CD14-positive monocyte (primary cell): ENCODE data around the gene KIF16B. TPM values are rescaled to one million over a fixed set of nuclear protein-coding genes. Genes with fewer than 3 reads are reported as not detected.
"Not testable (repeated sequence)": the region's sequence is repeated elsewhere in the genome, so short reads cannot be mapped to it uniquely, and the experiment has no call there.

Source experiments
- DNase-seq, 3 donors: peaks; one replicate each; pipeline ENCODE4 v3.0.0-alpha.2; 2011 to 2022
- H2AFZ ChIP-seq: 2 replicates; pipeline ENCODE4 v1.6.0; 2012; ENCODE audit warnings: mild to moderate bottlenecking, low read depth, low read length, inconsistent platforms; ENCODE audit not compliant: insufficient read depth, poor library complexity, severe bottlenecking
- H3K27ac ChIP-seq, 2 donors: 1 replicate in 1 of 2; 2 replicates in 1 of 2; pipeline ENCODE4 v1.5.1; 2012 to 2013; ENCODE audit warnings: low read length in 2 of 2, control low read depth in 1 of 2, inconsistent platforms in 1 of 2, low read depth in 1 of 2, mild to moderate bottlenecking in 1 of 2
- H3K27me3 ChIP-seq, 2 donors: one replicate each; pipeline versions ENCODE4 v1.6.0 to v1.6.1; 2011 to 2013; ENCODE audit warnings: low read length in 2 of 2; ENCODE audit not compliant: control insufficient read depth in 2 of 2, insufficient read depth in 2 of 2
- H3K36me3 ChIP-seq, 2 donors: replicated peaks in 1 of 2; 1 replicate in 1 of 2; 2 replicates in 1 of 2; pipeline versions ENCODE4 v1.5.1 to v1.6.1; 2012 to 2013; ENCODE audit warnings: low read length in 2 of 2, control low read depth in 1 of 2, inconsistent platforms in 1 of 2, mild to moderate bottlenecking in 1 of 2; ENCODE audit not compliant: insufficient read depth in 2 of 2, control insufficient read depth in 1 of 2
- H3K4me1 ChIP-seq, 2 donors: 1 replicate in 1 of 2; 2 replicates in 1 of 2; pipeline versions ENCODE4 v1.5.1 to v1.6.1; 2012 to 2013; ENCODE audit warnings: low read length in 2 of 2, control low read depth in 1 of 2, inconsistent platforms in 1 of 2, mild to moderate bottlenecking in 1 of 2, moderate library complexity in 1 of 2; ENCODE audit not compliant: insufficient read depth in 2 of 2, control insufficient read depth in 1 of 2
- H3K4me2 ChIP-seq: replicated peaks from 2 replicates; pipeline ENCODE3; 2012; ENCODE audit warnings: low read length, moderate library complexity, mild to moderate bottlenecking; ENCODE audit not compliant: poor library complexity, severe bottlenecking; ENCODE audit errors: extremely low read depth
- H3K4me3 ChIP-seq, 3 experiments: fragments of 200-600 bp in 1 of 3; sonication (generic) in 1 of 3; replicated peaks in 1 of 3; 1 replicate in 2 of 3; 2 replicates in 1 of 3; pipeline ENCODE4 v1.5.1; 2011 to 2013; ENCODE audit warnings: low read length in 3 of 3, mild to moderate bottlenecking in 3 of 3, control low read depth in 2 of 3, low read depth in 2 of 3, inconsistent platforms in 1 of 3, moderate library complexity in 1 of 3
- H3K79me2 ChIP-seq: 2 replicates; pipeline ENCODE4 v1.6.0; 2012; ENCODE audit warnings: mild to moderate bottlenecking, control low read depth, inconsistent platforms, low read length, moderate library complexity; ENCODE audit not compliant: insufficient read depth
- H3K9ac ChIP-seq: 2 replicates; pipeline ENCODE4 v1.6.0; 2017; ENCODE audit warnings: low read length, mild to moderate bottlenecking; ENCODE audit not compliant: insufficient read depth, poor library complexity, severe bottlenecking
- H3K9me3 ChIP-seq, 2 donors: replicated peaks in 1 of 2; 1 replicate in 1 of 2; 2 replicates in 1 of 2; pipeline versions ENCODE4 v1.5.1 to v1.6.1; 2012 to 2013; ENCODE audit warnings: low read length in 2 of 2, control low read depth in 1 of 2; ENCODE audit not compliant: control insufficient read depth in 1 of 2, insufficient read depth in 1 of 2
- H4K20me1 ChIP-seq: 2 replicates; pipeline ENCODE4 v1.6.0; 2012; ENCODE audit warnings: mild to moderate bottlenecking, low read length, control low read depth, moderate library complexity; ENCODE audit not compliant: insufficient read depth
- H3K27ac Mint-ChIP-seq, 7 donors: one replicate each; pipeline ENCODE4 v1.8.0; 2020; ENCODE audit warnings: mild to moderate bottlenecking in 7 of 7, mixed read lengths in 7 of 7, moderate library complexity in 6 of 7, inconsistent platforms in 2 of 7
- H3K27me3 Mint-ChIP-seq, 3 donors: one replicate each; pipeline ENCODE4 v1.8.0; 2021 to 2022; ENCODE audit warnings: low read depth in 3 of 3, mild to moderate bottlenecking in 3 of 3, mixed read lengths in 3 of 3, moderate library complexity in 3 of 3, inconsistent platforms in 1 of 3
- H3K36me3 Mint-ChIP-seq, 2 donors: one replicate each; pipeline ENCODE4 v1.8.0; 2020; ENCODE audit warnings: mixed read lengths in 2 of 2, inconsistent platforms in 1 of 2, mild to moderate bottlenecking in 1 of 2
- H3K4me1 Mint-ChIP-seq: one replicate; pipeline ENCODE4 v1.8.0; 2020; ENCODE audit warnings: mild to moderate bottlenecking, mixed read lengths
- H3K4me3 Mint-ChIP-seq, 2 donors: one replicate each; pipeline ENCODE4 v1.8.0; 2020; ENCODE audit warnings: mild to moderate bottlenecking in 2 of 2, mixed read lengths in 2 of 2, moderate library complexity in 1 of 2
- H3K9me3 Mint-ChIP-seq, 7 donors: one replicate each; pipeline ENCODE4 v1.8.0; 2020 to 2022; ENCODE audit warnings: mixed read lengths in 7 of 7, mild to moderate bottlenecking in 6 of 7, moderate library complexity in 6 of 7, inconsistent platforms in 2 of 7
- CTCF ChIP-seq: fragments of 200-600 bp; IDR thresholded peaks from one replicate; pipeline ENCODE4 v1.8.0; 2022; ENCODE audit warnings: antibody characterized with exemption, mild to moderate bottlenecking
- WGBS: methylation state at CpG from one replicate; pipeline ENCODE4 v1.1.5; 2013; ENCODE audit warnings: missing lambda C conversion rate; ENCODE audit not compliant: insufficient coverage; 5-methylcytosine and 5-hydroxymethylcytosine counted together
- intact Hi-C, 2 donors: fragments of 100-400 bp; cut with micrococcal nuclease; formaldehyde crosslinking; loops; one replicate each; pipeline versions ENCODE4 v1.15.0 to v1.15.1; 2023
- polyA plus RNA-seq, 3 donors: library from polyadenylated mRNA; depleted of rRNA in 1 of 3; unstranded in 2 of 3; stranded (reverse) in 1 of 3; fragments of 300-500 nt in 2 of 3; fragments of >200 nt in 1 of 3; fragmentation: Illumina TruSeq in 2 of 3; gene quantifications; 1 replicate in 2 of 3; 2 replicates in 1 of 3; pipeline ENCODE4 v1.2.3, GENCODE V29; 2012 to 2021

KIF16B gene
- polyA plus RNA-seq, 3 donors: 0.89 to 2.9 (median 2.8) TPM

GRCh38 chr20:16229813-16230212, 343.4 kb downstream of the KIF16B start:
- no peak for DNase-seq
- no peak for TF ChIP-seq CTCF

GRCh38 chr20:16228722-16229121, 344.5 kb downstream of the KIF16B start:
- H3K27ac Mint-ChIP-seq: no peak overlapping the region
- peaks cover 4 to 15% (median 5%) of the 10 kb centered on the region in 7 donors for H3K9me3 Mint-ChIP-seq
- no peak for DNase-seq
- H3K36me3 Mint-ChIP-seq: no peaks in the 10 kb centered on the region
- TF ChIP-seq CTCF: no peak
- no peak overlapping the region for H3K27ac ChIP-seq
- no peak overlapping the region for H3K4me3 ChIP-seq
- no peak overlapping the region for H3K9ac ChIP-seq
- H3K4me2 ChIP-seq: no peak overlapping the region
- no peaks in the 10 kb centered on the region for H3K4me1 Mint-ChIP-seq
- H3K9me3 ChIP-seq: peaks cover 0 to 7% of the 10 kb centered on the region in 2 donors
- intact Hi-C loops: no loop called here
- H3K36me3 ChIP-seq: no peaks in the 10 kb centered on the region
- no peaks in the 10 kb centered on the region for H3K79me2 ChIP-seq
- H2AFZ ChIP-seq: no peak overlapping the region
- H3K4me3 Mint-ChIP-seq: peak overlapping the region in 1 of 2 donors; percentile 25
- no peaks in the 10 kb centered on the region for H3K4me1 ChIP-seq
- no peaks in the 10 kb centered on the region for H4K20me1 ChIP-seq
- no peaks in the 10 kb centered on the region for H3K27me3 ChIP-seq
- WGBS: 77% methylated on average over 2 of the region's 4 CpGs
- no peaks in the 10 kb centered on the region for H3K27me3 Mint-ChIP-seq

More at GRCh38 chr20:16229813-16230212, 343.4 kb downstream of the KIF16B start:
- H2AFZ ChIP-seq: no peak overlapping the region
- peaks cover 0 to 7% of the 10 kb centered on the region in 2 donors for H3K9me3 ChIP-seq
- H3K9ac ChIP-seq: no peak overlapping the region
- no peaks in the 10 kb centered on the region for H4K20me1 ChIP-seq
- H3K27me3 Mint-ChIP-seq: no peaks in the 10 kb centered on the region
- peaks cover 0 to 15% (median 6%) of the 10 kb centered on the region in 7 donors for H3K9me3 Mint-ChIP-seq
- intact Hi-C loops: no loop called here
- WGBS: 83% methylated on average over 1 of the region's 1 CpG
- H3K36me3 ChIP-seq: no peaks in the 10 kb centered on the region
- no peak overlapping the region for H3K4me3 ChIP-seq
- no peaks in the 10 kb centered on the region for H3K36me3 Mint-ChIP-seq
- H3K4me2 ChIP-seq: no peak overlapping the region
- H3K79me2 ChIP-seq: no peaks in the 10 kb centered on the region
- H3K27ac Mint-ChIP-seq: no peak overlapping the region
- no peaks in the 10 kb centered on the region for H3K4me1 Mint-ChIP-seq
- H3K27ac ChIP-seq: no peak overlapping the region
- no peak overlapping the region for H3K4me3 Mint-ChIP-seq
- H3K27me3 ChIP-seq: no peaks in the 10 kb centered on the region
- H3K4me1 ChIP-seq: no peaks in the 10 kb centered on the region

- H3K4me3 Mint-ChIP-seq, H3K4me3 ChIP-seq, H3K4me1 Mint-ChIP-seq, H3K27ac ChIP-seq, H3K27me3 Mint-ChIP-seq, intact Hi-C loops, H3K79me2 ChIP-seq, H3K4me1 ChIP-seq, H3K36me3 Mint-ChIP-seq, DNase-seq, H3K27me3 ChIP-seq, H3K9me3 ChIP-seq, H3K9ac ChIP-seq, H3K27ac Mint-ChIP-seq, H4K20me1 ChIP-seq, H3K36me3 ChIP-seq, H3K4me2 ChIP-seq, H2AFZ ChIP-seq: not testable (repeated sequence)
- peaks cover 4 to 14% (median 7%) of the 10 kb centered on the region in 7 donors for H3K9me3 Mint-ChIP-seq
- WGBS: no CpG with 5 or more reads among the region's 27 CpGs
Measured at GRCh38 chr20:16226961-16227360, 346.3 kb downstream of the KIF16B start.
